EL (cell line): ENCODE results near the gene PPP2R1A.

ENCODE experiments used
- DNase-seq: peaks from one replicate; pipeline ENCODE4 v3.0.0-alpha.2; 2016

Gene PPP2R1A

GRCh38 chr19:52206481-52206880 is 16.6 kb downstream of the PPP2R1A start:
- DNase-seq: no peak

GRCh38 chr19:52211203-52211602 is 21.4 kb downstream of the PPP2R1A start:
- no peak for DNase-seq

GRCh38 chr19:52211926-52212571 is 22.2 kb downstream of the PPP2R1A start:
- DNase-seq: no peak

- no peak for DNase-seq
Observed at GRCh38 chr19:52212572-52213255, 22.9 kb downstream of the PPP2R1A start.

- DNase-seq: peak; percentile 24
Observed at GRCh38 chr19:52214241-52214640, 24.4 kb downstream of the PPP2R1A start.

- no peak for DNase-seq
Observed at GRCh38 chr19:52216401-52216800, 26.5 kb downstream of the PPP2R1A start.

- DNase-seq: no peak
Observed at GRCh38 chr19:52217576-52217975, 27.7 kb downstream of the PPP2R1A start.

- DNase-seq: no peak
Observed at GRCh38 chr19:52219611-52220010, 29.8 kb downstream of the PPP2R1A start.

GRCh38 chr19:52221031-52221430 is 31.2 kb downstream of the PPP2R1A start:
- no peak for DNase-seq

GRCh38 chr19:52221831-52222375 is 32.1 kb downstream of the PPP2R1A start:
- peak; percentile 25 for DNase-seq

GRCh38 chr19:52224211-52224610 is 34.4 kb downstream of the PPP2R1A start:
- no peak for DNase-seq

- no peak for DNase-seq
Observed at GRCh38 chr19:52226652-52227051, 36.8 kb downstream of the PPP2R1A start.

GRCh38 chr19:52227196-52227940 is 37.5 kb downstream of the PPP2R1A start:
- DNase-seq: no peak

- DNase-seq: no peak
Observed at GRCh38 chr19:52227980-52228379, 38.1 kb downstream of the PPP2R1A start.

- no peak for DNase-seq
Observed at GRCh38 chr19:52229524-52229923, 39.7 kb downstream of the PPP2R1A start.

GRCh38 chr19:52230685-52231084 is 40.8 kb downstream of the PPP2R1A start:
- DNase-seq: no peak

GRCh38 chr19:52231154-52231910 is 41.5 kb downstream of the PPP2R1A start:
- peak; percentile 12 for DNase-seq

- no peak for DNase-seq
Observed at GRCh38 chr19:52234406-52234805, 44.6 kb downstream of the PPP2R1A start.

- DNase-seq: no peak
Observed at GRCh38 chr19:52237197-52237596, 47.3 kb downstream of the PPP2R1A start.

- peak; percentile 65 for DNase-seq
Observed at GRCh38 chr19:52237771-52238400, 48.0 kb downstream of the PPP2R1A start.

GRCh38 chr19:52244021-52244420 is 54.2 kb downstream of the PPP2R1A start:
- DNase-seq: no peak

- peak; percentile 48 for DNase-seq
Observed at GRCh38 chr19:52248241-52248640, 58.4 kb downstream of the PPP2R1A start.
